Activated CD4-positive, CD25-positive, alpha-beta regulatory T cell treated with anti-CD3 and anti-CD28 coated beads, Interleukin-2, amount 50 U/mL, for 72 hours (primary cell): ENCODE data around the gene DNMT3L.
"Not testable (repeated sequence)": the region's sequence is repeated elsewhere in the genome, so short reads cannot be mapped to it uniquely, and the experiment has no call there.

Experiments used
- DNase-seq: peaks from one replicate; pipeline ENCODE4 v3.0.0; 2021

Gene DNMT3L

DNA sequence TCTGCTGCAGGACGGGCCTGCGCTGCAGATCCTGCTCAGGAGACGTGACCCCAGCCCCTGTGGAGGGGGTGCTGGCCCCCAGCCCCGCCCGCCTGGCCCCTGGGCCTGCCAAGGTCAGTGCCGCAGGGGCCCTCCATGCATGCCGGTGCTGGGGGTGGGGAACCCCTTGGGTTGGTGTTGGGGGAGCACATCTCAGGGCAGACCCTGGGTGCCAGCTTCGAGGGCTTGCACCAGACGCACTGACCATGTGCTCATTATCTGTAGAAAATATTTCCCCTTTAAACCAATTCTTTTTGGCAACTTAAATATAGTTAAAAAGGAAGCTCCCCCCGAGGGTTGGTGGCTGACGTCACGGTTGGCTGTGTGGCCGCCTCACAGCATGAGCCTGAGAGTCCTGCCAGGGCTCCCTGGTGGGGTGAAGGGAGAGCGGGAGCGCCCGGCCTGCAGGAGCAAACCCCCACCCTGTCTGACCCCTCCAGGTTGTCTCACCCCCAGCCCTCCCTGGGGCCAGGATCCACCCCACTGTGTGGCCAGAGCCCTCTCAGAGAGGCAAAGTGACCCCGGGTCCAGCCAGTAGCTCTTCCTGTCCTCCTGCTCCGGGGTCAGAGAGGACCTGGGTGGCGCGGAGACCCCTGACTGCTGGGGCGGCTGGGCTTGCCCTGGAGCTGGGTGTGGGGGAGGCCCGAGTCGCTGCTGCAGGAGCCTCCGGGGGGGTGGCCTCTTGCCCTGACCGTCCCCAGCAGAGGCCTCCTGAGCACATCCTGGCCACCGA lies 32.9 kb upstream of the DNMT3L start:
- no peak for DNase-seq

DNA sequence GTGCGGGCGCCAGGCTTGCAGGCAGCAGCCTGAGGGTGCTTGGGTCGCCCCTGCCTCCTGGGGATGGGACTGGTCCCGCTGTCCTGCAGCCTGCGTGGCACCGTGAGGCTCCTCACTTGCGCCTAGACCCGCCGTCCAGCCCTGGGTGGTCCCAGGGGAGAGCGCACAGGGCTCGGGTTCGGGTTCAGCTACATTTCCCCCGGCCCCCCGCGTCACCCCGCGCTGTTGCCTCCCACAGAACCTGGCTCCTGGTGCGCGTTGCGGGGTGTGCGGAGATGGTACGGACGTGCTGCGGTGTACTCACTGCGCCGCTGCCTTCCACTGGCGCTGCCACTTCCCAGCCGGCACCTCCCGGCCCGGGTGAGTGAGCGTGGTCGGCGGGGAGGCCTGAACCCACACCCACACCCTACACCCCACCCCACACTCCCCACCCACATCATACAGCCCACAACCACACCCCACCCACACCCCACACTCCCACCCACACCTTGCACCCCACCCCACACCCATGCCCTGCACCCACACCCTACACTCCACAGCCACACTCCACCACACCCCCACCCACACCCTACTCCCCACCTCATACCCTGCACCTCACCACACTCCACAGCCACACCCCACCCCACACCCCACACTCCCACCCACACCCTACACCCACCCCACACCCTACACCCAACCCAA lies 32.0 kb upstream of the DNMT3L start:
- no peak for DNase-seq

DNA sequence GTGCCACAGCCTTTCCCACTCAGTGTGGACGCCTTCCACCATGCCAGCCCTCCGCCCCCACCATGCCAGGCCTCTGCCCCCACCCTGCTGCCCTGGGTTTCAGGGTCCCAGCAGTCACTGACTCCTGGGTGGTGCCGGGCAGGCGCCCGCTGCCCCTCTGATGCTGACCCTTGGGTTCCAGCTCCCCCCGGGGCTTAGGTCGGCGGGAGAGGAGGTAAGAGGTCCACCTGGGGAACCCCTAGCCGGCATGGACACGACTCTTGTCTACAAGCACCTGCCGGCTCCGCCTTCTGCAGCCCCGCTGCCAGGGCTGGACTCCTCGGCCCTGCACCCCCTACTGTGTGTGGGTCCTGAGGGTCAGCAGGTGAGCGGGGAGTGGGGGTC lies 31.1 kb upstream of the DNMT3L start:
- DNase-seq = no peak

DNA sequence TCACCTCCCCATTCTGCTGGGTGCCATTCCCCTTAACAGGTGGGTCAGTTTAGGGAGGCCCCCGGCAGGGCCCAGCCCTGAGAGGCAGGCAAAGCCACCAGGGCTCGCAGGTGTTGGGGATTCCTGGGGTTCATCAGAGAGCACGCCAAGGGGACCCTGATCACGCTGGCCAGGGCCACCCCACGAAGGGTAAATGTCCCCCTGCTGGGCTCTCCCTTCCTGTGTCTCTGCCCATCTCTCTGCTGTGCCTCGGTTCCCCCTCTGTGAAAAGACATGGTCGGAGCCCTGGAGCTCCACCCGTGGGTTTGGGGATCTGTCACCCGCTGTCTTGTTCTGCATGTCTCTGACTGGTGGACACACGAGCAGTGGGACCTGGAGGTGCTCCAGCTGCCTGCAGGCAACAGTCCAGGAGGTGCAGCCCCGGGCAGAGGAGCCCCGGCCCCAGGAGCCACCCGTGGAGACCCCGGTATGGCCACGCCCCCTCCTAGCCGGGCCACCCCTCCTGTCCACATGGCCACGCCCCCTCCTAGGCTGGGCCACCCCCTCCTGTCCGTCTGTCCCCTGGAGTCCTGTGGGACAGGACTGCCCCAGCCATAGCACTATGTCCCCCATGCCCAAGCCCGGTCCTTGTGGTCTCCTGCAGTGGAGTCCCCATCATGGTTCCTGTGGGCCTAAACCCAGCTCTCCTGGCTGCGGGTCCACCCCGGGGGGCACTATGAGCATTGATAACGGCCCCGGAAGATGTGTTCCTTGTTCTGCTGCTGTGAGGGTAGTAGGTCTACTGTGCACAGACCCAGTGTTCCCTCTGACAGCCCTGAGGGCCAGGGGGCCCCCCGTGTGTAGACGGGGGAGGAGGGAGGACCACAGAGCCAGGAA lies 30.5 kb upstream of the DNMT3L start:
- DNase-seq = no peak

DNA sequence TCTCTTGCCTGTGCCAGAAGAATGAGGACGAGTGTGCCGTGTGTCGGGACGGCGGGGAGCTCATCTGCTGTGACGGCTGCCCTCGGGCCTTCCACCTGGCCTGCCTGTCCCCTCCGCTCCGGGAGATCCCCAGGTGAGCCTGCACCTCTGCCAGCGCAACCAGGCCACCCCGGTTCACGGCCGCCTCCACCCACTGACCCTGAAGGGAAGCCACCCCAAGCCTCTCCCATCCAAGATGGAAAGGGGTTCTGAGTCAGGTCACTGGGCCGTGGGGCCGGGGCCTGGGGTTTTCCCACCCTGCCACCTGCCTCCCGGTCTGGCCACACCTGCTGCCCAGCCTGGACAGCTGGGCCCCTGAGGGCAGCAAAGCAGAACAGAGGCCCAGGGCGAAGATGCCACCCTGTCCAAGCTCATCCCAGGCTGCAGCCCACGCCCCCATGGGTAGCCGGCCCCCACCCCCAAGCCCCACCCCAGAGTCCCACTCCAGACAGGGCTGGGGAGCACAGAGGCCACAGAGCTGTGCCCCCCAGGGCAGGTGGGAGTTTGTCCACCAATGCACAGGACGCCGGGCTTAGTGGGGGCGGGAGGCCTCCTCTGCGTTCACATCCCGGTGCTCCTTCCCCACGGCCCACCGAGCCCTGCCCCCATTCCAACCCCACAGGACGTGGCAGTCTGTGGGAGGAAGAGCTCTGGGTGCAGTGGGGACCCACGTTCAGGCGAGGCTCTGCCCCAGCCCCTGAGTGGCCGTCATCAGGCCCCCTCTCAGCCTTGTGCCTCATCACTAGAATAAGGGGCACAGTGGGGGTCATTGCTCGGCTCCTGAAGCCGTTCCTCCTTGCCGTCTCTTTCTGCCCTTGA lies 29.6 kb upstream of the DNMT3L start:
- DNase-seq = no peak

DNA sequence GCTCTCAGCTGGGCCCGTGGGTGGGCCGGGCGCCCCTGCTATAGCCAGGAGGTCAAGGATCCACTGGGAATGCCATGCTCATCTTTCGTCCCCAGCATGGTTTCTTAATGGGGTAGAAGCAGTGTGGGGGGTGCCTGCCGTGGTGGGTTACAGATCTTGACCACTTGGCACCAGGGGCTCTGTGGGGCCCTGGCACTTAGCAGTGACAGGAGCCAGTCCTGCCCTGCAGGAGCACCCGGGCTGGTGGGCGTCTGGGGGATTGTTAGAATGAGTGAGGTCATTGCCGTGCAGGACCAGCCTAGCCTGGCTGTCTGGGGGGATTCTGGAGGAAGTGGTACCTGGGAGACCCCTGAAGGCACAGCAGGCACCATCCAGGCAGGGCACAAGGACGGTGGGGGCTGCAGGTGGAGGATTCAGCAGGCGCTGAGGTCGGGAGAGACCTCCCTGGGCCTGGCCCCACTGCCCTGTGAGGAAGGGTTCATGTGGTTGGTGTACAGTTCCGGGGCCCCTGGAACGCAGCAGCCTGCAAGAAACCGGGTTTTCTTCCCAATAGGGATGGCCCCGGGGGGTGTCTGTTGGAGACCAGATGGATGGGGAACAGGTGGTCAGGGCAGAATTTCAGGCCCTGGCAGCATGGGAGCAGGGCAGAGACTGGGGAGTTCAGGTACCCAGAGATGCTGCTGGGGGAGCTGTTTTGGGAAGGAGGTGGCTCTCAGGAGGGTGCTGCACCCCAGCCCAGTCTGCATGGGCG lies 28.8 kb upstream of the DNMT3L start:
- DNase-seq = no peak

DNA sequence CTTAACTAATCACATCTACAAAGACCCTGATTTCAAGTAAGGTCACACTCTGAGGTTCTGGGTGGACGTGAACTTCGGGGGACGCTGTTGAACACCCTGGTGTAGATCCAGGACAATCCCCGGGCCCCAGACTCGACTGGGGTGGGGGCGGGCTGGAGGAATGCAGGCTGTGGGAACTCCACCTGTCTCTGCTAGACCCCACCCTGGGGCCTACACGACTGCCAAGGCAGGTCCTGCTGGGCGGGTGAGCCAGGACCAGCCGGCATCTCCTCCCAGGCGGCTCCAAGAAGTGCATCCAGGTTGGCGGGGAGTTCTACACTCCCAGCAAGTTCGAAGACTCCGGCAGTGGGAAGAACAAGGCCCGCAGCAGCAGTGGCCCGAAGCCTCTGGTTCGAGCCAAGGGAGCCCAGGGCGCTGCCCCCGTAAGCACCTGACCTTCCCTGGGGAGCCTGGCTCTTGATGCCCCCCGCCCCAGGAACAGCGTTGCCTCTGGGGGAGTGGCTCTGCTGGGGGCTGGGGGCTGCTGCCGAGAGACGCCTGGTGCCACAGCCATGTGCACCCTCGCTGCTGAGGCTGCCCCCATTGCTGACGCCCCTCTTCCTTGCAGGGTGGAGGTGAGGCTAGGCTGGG lies 27.8 kb upstream of the DNMT3L start:
- no peak for DNase-seq

DNA sequence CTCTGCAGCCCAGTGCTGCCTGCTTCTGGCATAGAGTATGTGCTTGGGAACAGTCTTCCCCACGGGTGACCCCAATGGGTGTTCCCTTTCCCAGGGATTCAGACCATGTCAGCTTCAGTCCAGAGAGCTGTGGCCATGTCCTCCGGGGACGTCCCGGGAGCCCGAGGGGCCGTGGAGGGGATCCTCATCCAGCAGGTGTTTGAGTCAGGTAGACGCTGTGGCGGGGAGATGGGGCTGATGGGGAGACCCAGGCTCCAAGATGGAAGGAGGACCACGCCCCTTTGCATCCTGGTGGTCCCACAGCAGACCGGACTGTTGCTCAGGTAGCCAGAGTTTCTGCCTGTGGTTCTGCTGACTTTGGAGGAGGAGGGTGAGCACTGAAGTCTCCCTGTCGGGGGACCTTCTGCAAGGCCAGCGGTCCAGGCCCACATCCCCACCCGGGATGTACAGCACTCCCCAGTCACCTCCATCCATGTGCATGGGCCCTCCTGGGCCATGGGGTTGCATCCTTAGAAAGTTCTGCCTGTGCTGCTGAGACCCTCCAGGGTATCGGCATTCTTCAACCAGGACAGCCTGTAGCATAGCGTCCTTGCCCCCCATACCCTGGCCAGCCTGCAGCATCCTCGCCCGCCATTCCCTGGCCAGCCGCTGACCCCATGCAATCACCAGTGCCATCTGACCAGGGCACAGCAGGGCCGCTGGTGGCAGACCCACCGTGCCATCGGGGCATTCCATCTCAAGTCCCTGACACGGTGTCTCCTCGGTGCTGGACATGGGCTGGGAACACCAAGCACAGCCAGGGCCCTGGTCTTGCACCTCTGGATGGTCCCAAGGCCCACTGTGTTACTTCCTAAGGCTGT lies 26.8 kb upstream of the DNMT3L start:
- DNase-seq = no peak

DNA sequence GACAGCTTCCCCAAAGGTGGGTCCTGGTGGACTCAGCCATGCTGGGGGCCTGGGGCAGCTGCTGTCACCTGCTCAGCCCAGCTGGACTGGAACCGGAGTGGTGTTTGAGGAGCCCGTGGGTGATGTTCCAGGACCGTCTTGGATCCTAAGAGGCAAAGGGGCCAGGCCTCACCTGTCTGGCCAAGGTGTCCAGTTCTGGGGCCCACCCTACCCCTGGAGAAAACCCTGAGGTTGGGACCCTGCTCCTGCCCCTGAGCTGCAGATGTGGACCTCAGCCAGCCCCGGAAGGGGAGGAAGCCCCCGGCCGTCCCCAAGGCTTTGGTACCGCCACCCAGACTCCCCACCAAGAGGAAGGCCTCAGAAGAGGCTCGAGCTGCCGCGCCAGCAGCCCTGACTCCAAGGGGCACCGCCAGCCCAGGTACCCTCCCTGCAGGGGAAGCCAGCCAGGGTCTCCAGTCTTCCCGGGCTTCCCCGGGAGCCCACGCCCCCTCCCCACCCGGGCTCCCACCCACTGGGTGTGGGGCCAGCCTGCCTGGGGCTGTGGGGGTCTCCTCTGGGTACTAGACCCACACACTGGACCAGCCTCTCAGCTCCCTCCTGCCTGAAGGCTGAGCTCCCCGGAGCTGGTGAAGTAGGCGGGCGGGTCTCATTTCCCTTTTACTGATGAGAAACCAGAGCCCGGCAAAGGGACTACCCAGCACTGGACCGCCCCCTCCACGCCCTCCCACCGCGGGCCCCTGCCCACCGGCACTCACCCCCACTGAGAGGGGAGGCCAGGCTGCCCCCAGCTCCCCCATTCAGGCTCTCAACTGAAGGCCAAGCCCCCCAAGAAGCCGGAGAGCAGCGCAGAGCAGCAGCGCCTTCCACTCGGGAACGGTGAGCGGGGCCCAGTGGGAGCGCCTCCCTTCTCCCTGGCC lies 25.3 kb upstream of the DNMT3L start:
- DNase-seq = no peak

DNA sequence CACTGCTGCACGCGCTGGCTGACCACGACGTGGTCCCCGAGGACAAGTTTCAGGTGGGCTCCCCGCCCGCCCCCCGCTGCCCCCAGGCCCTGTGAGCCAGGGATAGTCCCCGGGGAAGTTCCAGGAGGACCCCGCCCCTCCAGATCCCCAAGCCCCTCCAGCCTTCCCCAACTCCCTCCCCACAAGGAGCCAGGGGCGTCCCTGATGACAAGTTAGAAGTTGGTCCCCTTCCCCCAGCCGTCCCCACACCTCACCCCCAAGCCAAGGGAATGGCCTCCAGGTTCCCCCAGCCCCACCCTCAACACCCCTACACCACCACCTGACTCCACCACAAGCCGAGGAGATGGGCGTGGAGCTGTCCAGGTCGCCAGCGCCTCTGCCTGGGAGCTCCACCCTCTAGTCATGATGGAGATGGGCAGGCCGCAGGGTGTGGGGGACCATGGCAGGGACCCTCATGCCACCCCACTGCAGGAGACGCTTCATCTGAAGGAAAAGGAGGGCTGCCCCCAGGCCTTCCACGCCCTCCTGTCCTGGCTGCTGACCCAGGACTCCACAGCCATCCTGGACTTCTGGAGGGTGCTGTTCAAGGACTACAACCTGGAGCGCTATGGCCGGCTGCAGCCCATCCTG lies 24.5 kb upstream of the DNMT3L start:
- DNase-seq = no peak

DNA sequence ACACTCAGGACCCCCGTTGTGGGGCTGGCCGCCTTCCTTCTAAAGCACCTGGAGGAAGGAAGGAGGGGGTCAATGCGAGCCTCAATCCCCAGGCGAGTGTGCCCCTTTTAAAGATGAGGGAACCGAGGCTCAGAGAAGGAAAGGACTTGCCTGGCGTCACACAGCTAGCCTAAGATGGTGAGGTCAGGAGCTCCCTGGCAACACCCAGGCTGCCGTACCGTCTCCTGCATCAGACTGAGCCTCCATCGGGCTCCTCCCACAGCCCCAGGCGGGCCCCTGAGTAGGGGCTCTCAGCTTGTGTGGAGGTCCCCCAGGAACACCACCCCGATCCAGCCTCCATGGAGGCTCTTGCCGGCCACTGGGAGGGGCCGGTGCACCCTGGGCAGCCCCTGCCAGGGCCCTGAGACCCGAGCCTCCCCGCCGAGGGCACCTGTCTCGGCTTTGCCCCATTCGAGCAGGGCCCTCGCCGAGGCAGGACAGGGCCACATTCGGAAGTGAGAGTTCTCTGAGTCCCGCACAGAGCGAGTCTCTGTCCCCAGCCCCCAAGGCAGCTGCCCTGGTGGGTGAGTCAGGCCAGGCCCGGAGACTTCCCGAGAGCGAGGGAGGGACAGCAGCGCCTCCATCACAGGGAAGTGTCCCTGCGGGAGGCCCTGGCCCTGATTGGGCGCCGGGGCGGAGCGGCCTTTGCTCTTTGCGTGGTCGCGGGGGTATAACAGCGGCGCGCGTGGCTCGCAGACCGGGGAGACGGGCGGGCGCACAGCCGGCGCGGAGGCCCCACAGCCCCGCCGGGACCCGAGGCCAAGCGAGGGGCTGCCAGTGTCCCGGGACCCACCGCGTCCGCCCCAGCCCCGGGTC lies 23.7 kb upstream of the DNMT3L start, which contains the start of gene AIRE:
AIRE (plus strand) TSS at position 739 of the 855 bp plus-strand sequence. CDS start 131 bp downstream, outside the sequence.
- no peak for DNase-seq

DNA sequence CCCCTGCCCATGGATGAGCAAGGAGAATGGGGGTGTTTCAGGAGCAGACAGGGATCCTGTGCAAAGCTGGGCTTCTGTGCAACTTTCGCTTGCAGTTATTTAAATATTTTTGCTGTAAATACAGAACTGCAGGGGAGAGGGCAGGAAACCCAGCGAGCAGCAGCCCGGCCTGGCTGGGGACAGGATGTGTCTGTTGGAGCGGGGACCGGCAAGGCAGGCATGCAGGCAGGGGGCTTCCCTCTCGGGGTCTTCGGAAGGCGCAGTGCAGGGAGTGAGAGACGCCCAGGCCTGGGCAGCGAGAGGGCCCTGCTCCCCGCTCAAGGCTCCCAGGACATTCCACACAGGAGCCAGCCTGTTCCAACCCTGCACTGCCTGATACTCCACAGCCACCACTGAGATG lies 22.3 kb upstream of the DNMT3L start:
- no peak for DNase-seq

DNA sequence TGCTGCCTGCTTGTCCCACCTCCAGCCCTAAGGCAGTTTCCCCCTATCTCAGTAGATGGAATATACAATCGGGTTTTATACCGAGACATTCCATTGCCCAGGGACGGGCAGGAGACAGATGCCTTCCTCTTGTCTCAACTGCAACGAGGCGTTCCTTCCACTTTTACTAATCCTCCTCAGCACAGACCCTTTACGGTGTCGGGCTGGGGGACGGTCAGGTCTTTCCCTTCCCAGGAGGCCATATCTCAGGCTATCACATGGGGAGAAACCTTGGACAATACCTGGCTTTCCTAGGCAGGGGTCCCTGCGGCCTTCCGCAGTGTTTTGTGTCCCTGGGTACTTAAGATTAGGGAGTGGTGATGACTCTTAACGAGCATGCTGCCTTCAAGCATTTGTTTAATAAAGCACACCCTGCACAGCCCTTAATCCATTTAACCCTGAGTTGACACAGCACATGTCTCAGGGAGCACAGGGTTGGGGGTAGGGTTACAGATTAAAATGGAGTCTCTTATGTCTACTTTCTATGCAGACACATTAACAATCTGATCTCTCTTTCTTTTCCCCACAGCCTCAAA lies 21.6 kb upstream of the DNMT3L start:
- not testable (repeated sequence) for DNase-seq

DNA sequence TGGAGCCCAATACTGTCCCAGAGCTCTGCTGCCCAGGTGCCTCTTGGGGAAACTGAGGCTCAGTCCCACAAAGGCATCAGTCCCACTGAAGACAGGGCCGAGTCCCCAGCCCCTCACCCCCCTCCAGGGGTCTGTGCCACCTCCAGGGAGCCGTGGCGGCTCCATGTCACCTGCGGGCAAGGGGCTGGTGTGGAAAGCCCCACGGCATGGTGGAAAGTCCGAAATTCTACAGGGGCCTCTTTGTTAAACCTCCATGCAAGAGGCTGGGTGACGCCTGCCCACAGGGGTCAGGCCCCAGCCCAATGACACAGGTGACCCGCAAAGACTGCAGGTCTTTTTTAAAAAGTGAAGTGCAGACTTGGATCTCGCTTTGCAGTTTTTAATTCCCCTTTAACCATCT lies 20.7 kb upstream of the DNMT3L start:
- no peak for DNase-seq

DNA sequence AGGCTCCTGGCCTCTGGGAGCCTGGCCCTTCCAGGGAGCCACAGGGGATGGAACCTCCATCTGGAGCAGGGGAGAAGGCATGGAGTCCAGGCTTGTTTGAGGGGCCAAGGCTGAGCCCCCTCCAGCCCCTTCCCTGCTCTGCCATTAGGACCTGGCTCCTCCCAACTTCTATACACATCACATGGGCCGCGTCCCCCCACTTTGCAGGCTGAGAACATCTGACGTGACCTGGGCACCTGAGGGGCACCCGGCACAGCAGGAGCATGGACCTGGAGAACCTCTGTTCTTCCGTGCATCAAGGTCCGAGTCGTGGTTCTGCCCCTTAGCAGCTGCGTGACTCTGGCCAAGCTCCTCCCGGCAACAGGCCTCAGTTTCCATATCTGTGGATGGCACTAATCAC lies 20.1 kb upstream of the DNMT3L start:
- no peak for DNase-seq

DNA sequence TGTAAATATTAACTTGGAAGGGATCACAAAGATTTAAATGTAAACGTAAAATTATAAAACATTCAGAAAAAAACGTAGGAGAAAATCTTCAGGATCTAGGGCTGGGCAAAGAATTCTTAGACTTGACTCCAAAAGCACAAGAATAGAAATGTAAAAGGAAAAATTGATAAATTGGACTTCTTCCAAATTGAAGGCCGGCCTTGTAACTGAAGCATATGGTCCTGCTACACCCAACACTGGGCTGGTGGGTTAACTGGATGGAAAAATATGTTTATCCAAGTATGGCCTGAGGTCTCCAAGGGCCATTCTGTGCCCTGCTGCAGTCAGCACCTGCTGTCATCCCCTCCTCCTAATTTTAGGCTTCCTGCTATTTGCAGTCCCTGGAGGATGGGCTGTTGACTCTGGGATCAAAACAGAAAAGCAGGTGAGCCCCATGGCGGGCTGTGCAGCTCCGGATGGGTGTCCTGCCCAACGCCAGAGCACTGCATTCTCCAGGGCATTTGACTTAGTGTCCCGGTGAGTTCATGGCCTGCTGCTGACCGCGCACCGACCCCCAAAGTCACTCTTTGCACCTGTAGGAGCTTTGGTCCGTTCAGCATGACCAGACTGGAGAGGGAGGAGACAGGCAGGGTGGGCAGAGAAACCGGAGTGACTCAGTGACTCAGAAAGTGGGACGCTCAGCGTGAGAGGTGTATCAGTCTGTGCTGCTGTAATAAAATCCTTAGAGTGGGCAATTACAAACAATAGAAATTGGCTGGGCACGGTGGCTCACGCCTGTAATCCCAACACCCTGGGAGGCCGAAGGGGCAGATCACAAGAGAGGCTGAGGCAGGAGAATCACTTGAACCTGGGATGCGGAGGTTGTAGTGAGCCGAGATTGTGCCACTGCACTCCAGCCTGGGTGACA lies 17.9 kb upstream of the DNMT3L start:
- DNase-seq = no peak
